Embryonic facial prominence (tissue), 1 donor: ENCODE data around the gene KMT2B.

Experiments
- DNase-seq: peaks from one replicate; pipeline ENCODE4 v3.0.0-alpha.2; 2016; ENCODE audit errors: extremely low spot score

Gene KMT2B

GRCh38 chr19:35777086-35777841 lies 59.5 kb downstream of the KMT2B start:
- no peak for DNase-seq

GRCh38 chr19:35777961-35778360 lies 60.2 kb downstream of the KMT2B start:
- DNase-seq = no peak

GRCh38 chr19:35779033-35779432 lies 61.2 kb downstream of the KMT2B start:
- no peak for DNase-seq

- DNase-seq = no peak
Observed at GRCh38 chr19:35780058-35780457, 62.3 kb downstream of the KMT2B start.

GRCh38 chr19:35780717-35781116 lies 62.9 kb downstream of the KMT2B start:
- DNase-seq = no peak

GRCh38 chr19:35781650-35782049 lies 63.8 kb downstream of the KMT2B start:
- DNase-seq = no peak

- DNase-seq = no peak
Observed at GRCh38 chr19:35782589-35782988, 64.8 kb downstream of the KMT2B start.

- DNase-seq = no peak
Observed at GRCh38 chr19:35783469-35784434, 65.9 kb downstream of the KMT2B start.

- no peak for DNase-seq
Observed at GRCh38 chr19:35784503-35785338, 66.9 kb downstream of the KMT2B start.

GRCh38 chr19:35785339-35785627 lies 67.5 kb downstream of the KMT2B start:
- no peak for DNase-seq

- no peak for DNase-seq
Observed at GRCh38 chr19:35786299-35787160, 68.7 kb downstream of the KMT2B start.

GRCh38 chr19:35787227-35787799 lies 69.5 kb downstream of the KMT2B start:
- no peak for DNase-seq
